Measurements from ENCODE around the gene MFGE8. TPM values are rescaled to one million over a fixed set of nuclear protein-coding genes. Genes with fewer than 3 reads are reported as not detected.

MFGE8 gene
- total and polyA plus RNA-seq, 7 experiments from 2014 or later, result 6.3 to 106 (median 71.6) TPM

DNA sequence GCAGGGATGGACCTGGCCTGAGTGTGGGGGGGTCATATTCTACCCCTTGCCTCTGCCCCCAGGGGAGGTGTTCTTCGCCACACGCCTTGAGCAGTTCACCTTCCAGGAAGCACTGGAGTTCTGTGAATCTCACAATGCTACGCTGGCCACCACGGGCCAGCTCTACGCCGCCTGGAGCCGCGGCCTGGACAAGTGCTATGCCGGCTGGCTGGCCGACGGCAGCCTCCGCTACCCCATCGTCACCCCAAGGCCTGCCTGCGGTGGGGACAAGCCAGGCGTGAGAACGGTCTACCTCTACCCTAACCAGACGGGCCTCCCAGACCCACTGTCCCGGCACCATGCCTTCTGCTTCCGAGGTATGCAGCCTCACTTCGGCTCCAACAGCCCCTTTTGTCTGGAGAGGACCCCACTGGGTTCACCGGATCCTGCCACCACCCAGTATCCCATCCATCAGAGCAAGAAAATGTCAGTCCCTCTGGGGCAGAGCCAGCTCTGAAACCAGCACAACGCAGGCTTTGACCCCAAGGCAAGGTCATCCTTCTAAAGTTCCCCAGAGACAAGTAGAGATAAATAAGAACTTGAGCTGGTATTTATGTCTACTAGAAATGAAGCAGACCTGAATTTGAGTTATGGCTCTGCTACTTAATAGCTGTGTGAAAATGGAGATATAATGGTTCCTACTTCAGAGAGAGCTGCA lies 63.7 kb downstream of the MFGE8 start:
- Mint-ChIP-seq H3K27me3 (peaks cover 0 to 8% (median 6%) of the 10 kb centered on the region in 5 donors), H3K4me3 (no peak overlapping the region), H3K9me3 (peaks cover 0 to 25% (median 4%) of the 10 kb centered on the region in 11 donors), H3K4me1 (peaks cover 0 to 4% (median 0%) of the 10 kb centered on the region in 7 donors), H3K36me3 (peaks cover 0 to 11% (median 1%) of the 10 kb centered on the region in 5 donors), H3K27ac (no peak overlapping the region)
- no peak for DNase-seq
- H3K27ac ChIP-seq (ENCODE audit: low read depth, low read length), result no peak overlapping the region
- H3K27me3 ChIP-seq (ENCODE audit: control insufficient read depth in 2 of 2, insufficient read depth in 2 of 2, low read length in 2 of 2), result no peaks in the 10 kb centered on the region
- ChIA-PET CTCF (interaction anchor here (0.5 kb wide), 1 partner anchor 161 kb away, joined by 3 read pairs; no protein-coding TSS in a partner anchor), POLR2A (no interaction called here)
- peaks cover 0 to 9% (median 4%) of the 10 kb centered on the region in 3 experiments for H3K9me3 ChIP-seq (ENCODE audit: control insufficient read depth in 2 of 3, low read length in 3 of 3)
- no peak overlapping the region for H3K4me3 ChIP-seq (ENCODE audit: low read length)
- ATAC-seq, result no peak
- no peaks in the 10 kb centered on the region for H3K4me1 ChIP-seq (ENCODE audit: control insufficient read depth in 2 of 2, insufficient read depth in 2 of 2, low read length in 2 of 2)
- no peaks in the 10 kb centered on the region for H3K36me3 ChIP-seq (ENCODE audit: control insufficient read depth in 2 of 3, insufficient read depth in 3 of 3, low read length in 3 of 3)
- intact Hi-C loops (cut with micrococcal nuclease), result no loop called here

Other genes with a start within 250 kb of the MFGE8 start
- gene ACAN, start 109.9 kb downstream of the MFGE8 start, total RNA-seq, result not detected
- gene ACAN, start 109.9 kb downstream of the MFGE8 start, polyA plus RNA-seq, result under 1 TPM in 1 of 2 donors, not detected in 1; 0.04 TPM
- gene HAPLN3, start 17.8 kb downstream of the MFGE8 start, total RNA-seq, result 100 to 1,000 TPM in 3 of 5 experiments, 10 to 100 TPM in 2; 64.0 to 158 (median 144) TPM
- 10 to 100 TPM; 37.1 to 44.4 TPM for gene HAPLN3, start 17.8 kb downstream of the MFGE8 start, polyA plus RNA-seq
- 10 to 100 TPM; 43.6 to 85.0 (median 67.7) TPM for gene ABHD2, start 175.1 kb upstream of the MFGE8 start, total RNA-seq
- gene ABHD2, start 175.1 kb upstream of the MFGE8 start, polyA plus RNA-seq, result 10 to 100 TPM; 19.4 to 21.9 TPM

All from naive thymus-derived CD4-positive, alpha-beta T cell (primary cell).